Suprapubic skin (tissue), 4 donors: ENCODE data around the gene UBE2E3. TPM values are rescaled to one million over a fixed set of nuclear protein-coding genes. Genes with fewer than 3 reads are reported as not detected.

Source experiments
- DNase-seq, 2 donors: peaks; one replicate each; pipeline ENCODE4 v3.0.0-alpha.2; 2019; ENCODE audit warnings: low spot score in 2 of 2
- H3K27ac ChIP-seq: fragments of 200-600 bp; sonication (generic); one replicate; pipeline ENCODE4 v1.5.1; 2019
- H3K27me3 ChIP-seq: fragments of 200-600 bp; sonication (generic); one replicate; pipeline ENCODE4 v1.5.1; 2019
- H3K36me3 ChIP-seq: fragments of 200-600 bp; sonication (generic); one replicate; pipeline ENCODE4 v1.5.1; 2019
- H3K4me1 ChIP-seq: fragments of 200-600 bp; sonication (generic); one replicate; pipeline ENCODE4 v1.5.1; 2019
- H3K4me3 ChIP-seq: fragments of 200-600 bp; sonication (generic); one replicate; pipeline ENCODE4 v1.5.1; 2019; ENCODE audit warnings: mild to moderate bottlenecking
- H3K9me3 ChIP-seq: fragments of 200-600 bp; sonication (generic); one replicate; pipeline ENCODE4 v1.5.1; 2019
- CTCF ChIP-seq, 2 donors: fragments of 200-600 bp in 1 of 2; fragments of 450-650 bp in 1 of 2; sonication (generic) in 1 of 2; IDR thresholded peaks; one replicate each; pipeline ENCODE4 v1.5.1; 2016 to 2019; ENCODE audit warnings: antibody characterized with exemption in 2 of 2, mild to moderate bottlenecking in 1 of 2, moderate library complexity in 1 of 2
- EP300 ChIP-seq: sonication (generic); formaldehyde crosslinking; IDR thresholded peaks from one replicate; pipeline ENCODE4 v1.6.1; 2017; ENCODE audit warnings: antibody characterized with exemption
- POLR2A ChIP-seq, 2 donors: fragments of 450-650 bp; IDR thresholded peaks; one replicate each; pipeline ENCODE4 v1.6.1; 2017; ENCODE audit warnings: antibody characterized with exemption in 2 of 2, mild to moderate bottlenecking in 2 of 2, moderate library complexity in 2 of 2
- POLR2AphosphoS5 ChIP-seq, 3 donors: sonication (generic); formaldehyde crosslinking; IDR thresholded peaks; one replicate each; pipeline ENCODE4 v1.6.1; 2017; ENCODE audit warnings: antibody characterized with exemption in 3 of 3
- WGBS: methylation state at CpG from one replicate; pipeline ENCODE4 v1.1.5; 2018; 5-methylcytosine and 5-hydroxymethylcytosine counted together
- total RNA-seq, 4 donors: library from RNA; depleted of rRNA; stranded (reverse); fragments of >200 nt; gene quantifications; one replicate each; pipeline ENCODE4 v1.1.0, GENCODE V29; 2016

UBE2E3 gene
- total RNA-seq, 4 donors from 2014 or later: 50.6 to 79.5 (median 66.1) TPM

- H3K9me3 ChIP-seq: no peaks in the 10 kb centered on the region
- H3K27me3 ChIP-seq: no peaks in the 10 kb centered on the region
- DNase-seq: no peak
- no peak overlapping the region for H3K4me3 ChIP-seq
- TF ChIP-seq CTCF (IDR thresholded peaks at IDR 0.05) (no peak), POLR2A (IDR thresholded peaks at IDR 0.05) (no peak), EP300 (no peak), POLR2AphosphoS5 (IDR thresholded peaks at IDR 0.05) (no peak)
- 66% methylated on average over 2 of the region's 2 CpGs for WGBS
- no peaks in the 10 kb centered on the region for H3K36me3 ChIP-seq
- no peak overlapping the region for H3K27ac ChIP-seq
- no peaks in the 10 kb centered on the region for H3K4me1 ChIP-seq
Observed at GRCh38 chr2:181111059-181111458, 130.7 kb downstream of the UBE2E3 start.

GRCh38 chr2:181112916-181113315 is 132.5 kb downstream of the UBE2E3 start:
- Histone ChIP-seq H3K4me3 (no peak overlapping the region), H3K27me3 (no peaks in the 10 kb centered on the region), H3K9me3 (no peaks in the 10 kb centered on the region), H3K36me3 (no peaks in the 10 kb centered on the region), H3K27ac (no peak overlapping the region), H3K4me1 (no peaks in the 10 kb centered on the region)
- 82% methylated on average over 1 of the region's 1 CpG for WGBS
- DNase-seq: no peak
- no peak for TF ChIP-seq EP300
- TF ChIP-seq POLR2A (IDR thresholded peaks at IDR 0.05): no peak
- no peak for TF ChIP-seq CTCF (IDR thresholded peaks at IDR 0.05)
- TF ChIP-seq POLR2AphosphoS5 (IDR thresholded peaks at IDR 0.05): no peak
